ENCODE data around the gene GMEB2. TPM values are rescaled to one million over a fixed set of nuclear protein-coding genes. Genes with fewer than 3 reads are reported as not detected.

Gene GMEB2
- polyA plus RNA-seq, 4 donors = 8.4 to 10.4 (median 9.6) TPM

DNA sequence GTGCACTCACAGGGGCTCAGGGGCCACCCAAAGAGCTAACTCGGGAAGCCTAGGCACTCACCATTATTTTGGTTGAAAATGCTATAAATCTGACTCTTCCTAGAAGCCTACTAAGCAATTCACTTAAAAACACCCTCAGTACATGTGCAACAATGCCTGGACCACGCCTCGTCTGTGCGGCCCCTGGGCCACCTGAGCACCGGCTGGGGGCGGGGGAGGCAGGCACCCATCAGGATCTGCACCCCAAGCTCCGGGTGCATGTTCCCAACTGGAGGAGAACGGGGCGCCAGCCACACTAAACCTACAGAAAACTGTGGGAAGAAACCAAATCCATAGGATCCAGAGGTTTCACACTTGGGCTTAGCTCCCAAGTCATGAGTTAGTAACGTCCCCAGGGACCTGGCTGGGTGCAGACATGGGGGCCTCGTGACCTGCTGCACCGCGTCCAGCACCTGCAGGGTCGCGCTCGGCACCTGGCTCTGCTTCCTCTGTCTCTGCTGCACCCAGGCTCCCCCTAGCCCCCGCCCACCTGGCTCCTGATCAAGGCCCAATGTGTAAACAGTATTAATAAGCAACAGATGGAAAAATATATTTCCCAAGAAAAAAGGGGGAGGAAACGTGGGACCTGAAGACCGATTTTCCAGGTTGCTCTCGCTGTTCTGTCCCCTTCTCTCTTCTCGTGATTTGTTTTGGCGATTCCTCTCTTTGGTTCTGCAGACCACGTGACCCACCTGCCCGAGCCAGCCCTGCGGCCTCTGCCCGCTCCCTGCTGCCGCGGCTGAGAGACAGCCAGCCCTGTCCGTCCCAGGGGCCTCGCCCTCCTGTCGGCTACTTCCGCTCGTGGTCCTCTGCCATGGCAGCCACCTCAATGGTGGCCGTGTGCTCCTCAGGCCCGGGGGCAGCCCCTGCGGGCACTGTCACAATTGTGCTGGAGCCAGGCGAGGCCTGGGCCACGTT, 37.4 kb downstream of the GMEB2 start:
- no peaks in the 10 kb centered on the region for H3K9me3 ChIP-seq (ENCODE audit: control insufficient read depth in 2 of 2, insufficient read depth in 1 of 2, low read depth in 1 of 2, low read length in 1 of 2)
- H3K4me3 ChIP-seq (ENCODE audit: low read depth in 1 of 3, low read length in 3 of 3) = no peak overlapping the region
- no peak overlapping the region for H3K27ac ChIP-seq (ENCODE audit: low read depth in 1 of 3, low read length in 2 of 3)
- 90 to 91% (median 90%) methylated on average over 37 to 38 of the region's 38 CpGs for WGBS, 3 donors
- FAIRE-seq = no peak
- H3K36me3 ChIP-seq (ENCODE audit: control insufficient read depth in 3 of 3, insufficient read depth in 2 of 3, low read depth in 1 of 3, low read length in 3 of 3) = peaks cover 5 to 73% (median 6%) of the 10 kb centered on the region in 3 donors
- H3K27me3 ChIP-seq (ENCODE audit: control insufficient read depth in 3 of 3, insufficient read depth in 3 of 3, low read length in 3 of 3) = no peaks in the 10 kb centered on the region
- H3K4me1 ChIP-seq (ENCODE audit: control insufficient read depth in 3 of 3, insufficient read depth in 2 of 3, low read depth in 1 of 3, low read length in 2 of 3) = no peaks in the 10 kb centered on the region
- DNase-seq = no peak

DNA sequence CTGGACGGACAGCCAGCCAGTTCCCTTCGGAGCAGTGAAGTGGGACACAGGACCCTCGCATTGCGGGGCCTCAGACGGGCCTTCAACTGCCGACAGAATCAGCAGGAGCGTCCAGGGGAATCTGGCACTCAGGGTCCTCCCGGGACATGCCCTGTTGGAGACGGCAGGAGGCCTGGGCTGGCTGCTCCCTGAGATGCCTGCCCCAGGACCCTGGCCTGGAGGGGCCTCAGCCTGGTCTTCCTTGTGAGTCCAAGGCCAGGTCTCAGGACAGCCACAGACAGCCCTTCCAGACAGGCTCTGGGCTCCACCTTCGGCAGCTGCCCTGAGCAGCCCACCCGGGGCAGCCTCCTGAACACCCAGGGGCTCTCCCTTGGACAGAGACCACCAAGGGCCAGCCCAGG, 38.3 kb downstream of the GMEB2 start:
- Histone ChIP-seq H3K27ac (ENCODE audit: low read depth in 1 of 3, low read length in 2 of 3) (no peak overlapping the region), H3K36me3 (ENCODE audit: control insufficient read depth in 3 of 3, insufficient read depth in 2 of 3, low read depth in 1 of 3, low read length in 3 of 3) (peaks cover 5 to 64% (median 6%) of the 10 kb centered on the region in 3 donors), H3K27me3 (ENCODE audit: control insufficient read depth in 3 of 3, insufficient read depth in 3 of 3, low read length in 3 of 3) (no peaks in the 10 kb centered on the region), H3K9me3 (ENCODE audit: control insufficient read depth in 2 of 2, insufficient read depth in 1 of 2, low read depth in 1 of 2, low read length in 1 of 2) (no peaks in the 10 kb centered on the region), H3K4me1 (ENCODE audit: control insufficient read depth in 3 of 3, insufficient read depth in 2 of 3, low read depth in 1 of 3, low read length in 2 of 3) (no peaks in the 10 kb centered on the region), H3K4me3 (ENCODE audit: low read depth in 1 of 3, low read length in 3 of 3) (no peak overlapping the region)
- no peak for FAIRE-seq
- no peak for DNase-seq
- WGBS, 3 donors = 90 to 96% (median 93%) methylated on average over 11 of the region's 11 CpGs

DNA sequence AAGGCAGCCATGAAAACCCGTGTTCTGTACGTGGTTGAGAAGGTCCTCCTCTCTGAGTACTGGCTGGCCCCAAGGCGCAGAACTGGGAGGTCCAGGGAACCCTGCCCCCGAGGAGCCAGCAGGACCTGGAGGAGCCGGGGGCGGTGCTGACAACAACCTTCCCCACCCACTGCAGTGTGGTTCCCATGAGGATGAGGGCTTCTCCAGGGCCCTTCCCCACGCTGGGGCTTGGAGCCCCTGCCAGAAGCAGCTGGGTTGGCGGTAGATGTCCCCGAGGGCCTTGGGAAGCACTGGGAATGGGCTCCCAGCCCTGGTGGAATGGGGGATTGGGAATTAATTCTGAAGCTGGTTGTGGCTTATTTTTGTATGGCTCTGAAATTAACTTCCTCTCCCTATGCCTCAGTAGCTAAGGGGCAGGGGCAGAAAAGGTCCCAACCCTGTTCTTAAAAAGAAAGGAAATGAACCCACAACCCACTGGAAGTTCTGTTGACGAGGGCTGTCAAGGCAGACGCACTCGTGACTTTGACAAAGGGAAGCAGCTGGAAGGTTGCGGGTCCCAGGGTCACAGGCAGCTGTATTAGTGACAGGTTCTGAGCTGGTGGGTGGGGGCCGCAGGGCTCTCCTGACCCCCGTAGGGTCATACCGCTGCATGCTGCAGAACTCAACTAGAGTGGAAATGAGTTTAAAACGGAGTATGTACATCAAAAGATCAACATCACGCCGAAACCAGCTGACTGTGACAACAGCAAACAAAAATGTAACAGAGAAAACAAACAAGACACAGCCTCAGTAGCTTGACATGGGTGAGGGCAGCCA, 38.9 kb downstream of the GMEB2 start:
- WGBS, 3 donors = 70 to 78% (median 73%) methylated on average over 19 of the region's 19 CpGs
- FAIRE-seq = no peak
- no peaks in the 10 kb centered on the region for H3K4me1 ChIP-seq (ENCODE audit: control insufficient read depth in 3 of 3, insufficient read depth in 2 of 3, low read depth in 1 of 3, low read length in 2 of 3)

DNA sequence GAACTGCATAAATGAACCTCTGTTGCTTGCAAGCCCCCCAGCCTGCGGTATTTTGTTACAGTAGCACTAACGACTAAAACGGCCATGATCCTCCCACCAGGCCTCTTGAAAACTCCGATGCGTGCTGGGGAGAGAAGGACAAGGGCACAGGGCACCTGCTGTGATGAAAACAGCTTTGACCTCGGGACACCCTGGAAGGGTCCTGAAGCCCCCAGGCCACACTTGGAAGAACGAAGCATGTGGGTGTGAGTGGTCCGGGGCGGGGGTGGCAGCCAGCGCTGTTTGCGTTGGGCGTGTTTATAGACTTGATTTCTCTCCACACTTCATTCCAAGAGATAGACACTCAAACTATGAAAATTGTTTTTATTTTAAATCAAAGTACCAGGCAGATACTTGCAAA, 39.6 kb downstream of the GMEB2 start:
- Histone ChIP-seq H3K27ac (ENCODE audit: low read depth in 1 of 3, low read length in 2 of 3) (no peak overlapping the region), H3K9me3 (ENCODE audit: control insufficient read depth in 2 of 2, insufficient read depth in 1 of 2, low read depth in 1 of 2, low read length in 1 of 2) (no peaks in the 10 kb centered on the region), H3K4me3 (ENCODE audit: low read depth in 1 of 3, low read length in 3 of 3) (no peak overlapping the region), H3K36me3 (ENCODE audit: control insufficient read depth in 3 of 3, insufficient read depth in 2 of 3, low read depth in 1 of 3, low read length in 3 of 3) (peaks cover 3 to 52% (median 5%) of the 10 kb centered on the region in 3 donors), H3K4me1 (ENCODE audit: control insufficient read depth in 3 of 3, insufficient read depth in 2 of 3, low read depth in 1 of 3, low read length in 2 of 3) (no peaks in the 10 kb centered on the region), H3K27me3 (ENCODE audit: control insufficient read depth in 3 of 3, insufficient read depth in 3 of 3, low read length in 3 of 3) (no peaks in the 10 kb centered on the region)
- DNase-seq (no peak), FAIRE-seq (no peak)
- 91 to 97% (median 93%) methylated on average over 12 of the region's 12 CpGs for WGBS, 3 donors

More for the DNA sequence above, 38.9 kb downstream of the GMEB2 start:
- no peak for DNase-seq
- Histone ChIP-seq H3K9me3 (ENCODE audit: control insufficient read depth in 2 of 2, insufficient read depth in 1 of 2, low read depth in 1 of 2, low read length in 1 of 2) (no peaks in the 10 kb centered on the region), H3K4me3 (ENCODE audit: low read depth in 1 of 3, low read length in 3 of 3) (no peak overlapping the region), H3K27me3 (ENCODE audit: control insufficient read depth in 3 of 3, insufficient read depth in 3 of 3, low read length in 3 of 3) (no peaks in the 10 kb centered on the region), H3K27ac (ENCODE audit: low read depth in 1 of 3, low read length in 2 of 3) (no peak overlapping the region), H3K36me3 (ENCODE audit: control insufficient read depth in 3 of 3, insufficient read depth in 2 of 3, low read depth in 1 of 3, low read length in 3 of 3) (peaks cover 5 to 59% (median 6%) of the 10 kb centered on the region in 3 donors)

DNA sequence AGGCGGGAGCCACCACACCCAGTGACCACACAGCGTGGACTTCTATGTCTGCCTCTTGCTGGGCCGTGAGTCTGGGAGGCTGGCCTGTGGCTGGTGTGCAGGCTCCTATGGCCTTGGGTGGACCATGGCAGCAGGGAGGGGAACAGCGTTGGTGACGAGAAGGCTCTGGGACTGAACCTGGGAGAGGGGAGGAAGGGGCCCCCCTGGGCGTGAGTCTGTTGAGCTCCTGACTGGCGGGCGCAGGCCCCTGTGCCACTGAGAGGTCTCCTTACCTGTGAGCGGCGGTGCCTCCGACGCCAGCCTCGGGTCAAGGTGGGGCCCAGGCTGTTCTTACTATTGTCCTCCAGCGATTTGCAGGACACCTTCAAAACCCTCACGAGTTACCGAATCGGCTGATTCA, 40.1 kb downstream of the GMEB2 start:
- no peaks in the 10 kb centered on the region for H3K27me3 ChIP-seq (ENCODE audit: control insufficient read depth in 3 of 3, insufficient read depth in 3 of 3, low read length in 3 of 3)
- H3K27ac ChIP-seq (ENCODE audit: low read depth in 1 of 3, low read length in 2 of 3) = no peak overlapping the region
- no peaks in the 10 kb centered on the region for H3K9me3 ChIP-seq (ENCODE audit: control insufficient read depth in 2 of 2, insufficient read depth in 1 of 2, low read depth in 1 of 2, low read length in 1 of 2)
- H3K4me1 ChIP-seq (ENCODE audit: control insufficient read depth in 3 of 3, insufficient read depth in 2 of 3, low read depth in 1 of 3, low read length in 2 of 3) = no peaks in the 10 kb centered on the region
- no peak for FAIRE-seq
- no peak for DNase-seq
- H3K4me3 ChIP-seq (ENCODE audit: low read depth in 1 of 3, low read length in 3 of 3) = no peak overlapping the region
- WGBS, 3 donors = 85 to 94% (median 88%) methylated on average over 11 to 17 of the region's 17 CpGs
- H3K36me3 ChIP-seq (ENCODE audit: control insufficient read depth in 3 of 3, insufficient read depth in 2 of 3, low read depth in 1 of 3, low read length in 3 of 3) = peaks cover 3 to 48% (median 5%) of the 10 kb centered on the region in 3 donors

DNA sequence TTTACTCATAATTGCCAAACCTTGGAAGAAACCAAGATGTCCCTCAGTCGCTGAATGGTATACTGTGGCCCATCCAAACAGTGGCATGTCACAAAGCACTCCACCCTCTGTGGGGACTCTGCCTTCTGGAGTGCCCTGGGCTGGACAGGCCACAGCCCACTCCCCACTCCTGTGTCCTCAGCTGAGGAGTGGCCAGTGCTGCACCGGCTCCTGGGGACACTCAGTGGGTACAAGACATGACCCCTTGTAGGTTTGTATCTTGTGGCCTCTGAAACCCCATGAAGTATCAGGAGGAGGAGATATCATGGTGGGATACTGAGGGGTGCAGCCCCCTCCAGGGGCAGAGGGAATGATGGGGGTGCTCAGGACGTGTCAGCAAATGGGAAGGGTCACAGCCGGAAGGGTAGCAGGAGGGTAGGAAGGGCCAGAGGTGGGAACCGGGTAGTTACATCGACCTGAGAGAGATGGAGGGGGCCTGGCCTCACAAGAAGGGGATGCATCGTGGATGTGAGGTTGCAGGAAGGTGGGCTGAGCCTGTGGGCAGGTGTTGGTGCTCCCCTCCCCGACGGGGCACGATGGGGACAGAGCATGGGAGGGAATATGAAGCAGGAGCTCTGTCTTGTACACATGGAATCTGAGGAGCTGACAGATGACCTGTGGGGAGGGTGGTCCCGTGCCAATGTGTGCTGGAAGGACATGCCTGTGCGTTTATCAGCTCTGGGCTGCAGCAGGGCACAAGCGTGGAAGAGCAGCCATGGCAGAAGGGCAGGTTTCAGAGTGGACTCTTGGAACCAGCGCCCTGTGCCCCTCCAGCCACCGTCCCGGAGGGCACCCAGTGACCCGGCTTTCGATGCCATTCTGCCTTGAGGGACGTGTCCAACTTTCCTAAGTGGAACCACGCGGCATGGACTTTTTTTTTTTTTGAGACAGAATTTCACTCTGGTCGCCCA, 41.0 kb downstream of the GMEB2 start:
- Histone ChIP-seq H3K9me3 (ENCODE audit: control insufficient read depth in 2 of 2, insufficient read depth in 1 of 2, low read depth in 1 of 2, low read length in 1 of 2) (no peaks in the 10 kb centered on the region), H3K36me3 (ENCODE audit: control insufficient read depth in 3 of 3, insufficient read depth in 2 of 3, low read depth in 1 of 3, low read length in 3 of 3) (peaks cover 3 to 41% (median 5%) of the 10 kb centered on the region in 3 donors), H3K27me3 (ENCODE audit: control insufficient read depth in 3 of 3, insufficient read depth in 3 of 3, low read length in 3 of 3) (peaks cover 0 to 3% (median 0%) of the 10 kb centered on the region in 3 donors), H3K27ac (ENCODE audit: low read depth in 1 of 3, low read length in 2 of 3) (no peak overlapping the region), H3K4me1 (ENCODE audit: control insufficient read depth in 3 of 3, insufficient read depth in 2 of 3, low read depth in 1 of 3, low read length in 2 of 3) (no peaks in the 10 kb centered on the region), H3K4me3 (ENCODE audit: low read depth in 1 of 3, low read length in 3 of 3) (no peak overlapping the region)
- WGBS, 3 donors = 73 to 83% (median 77%) methylated on average over 22 of the region's 22 CpGs
- DNase-seq (no peak), FAIRE-seq (no peak)

DNA sequence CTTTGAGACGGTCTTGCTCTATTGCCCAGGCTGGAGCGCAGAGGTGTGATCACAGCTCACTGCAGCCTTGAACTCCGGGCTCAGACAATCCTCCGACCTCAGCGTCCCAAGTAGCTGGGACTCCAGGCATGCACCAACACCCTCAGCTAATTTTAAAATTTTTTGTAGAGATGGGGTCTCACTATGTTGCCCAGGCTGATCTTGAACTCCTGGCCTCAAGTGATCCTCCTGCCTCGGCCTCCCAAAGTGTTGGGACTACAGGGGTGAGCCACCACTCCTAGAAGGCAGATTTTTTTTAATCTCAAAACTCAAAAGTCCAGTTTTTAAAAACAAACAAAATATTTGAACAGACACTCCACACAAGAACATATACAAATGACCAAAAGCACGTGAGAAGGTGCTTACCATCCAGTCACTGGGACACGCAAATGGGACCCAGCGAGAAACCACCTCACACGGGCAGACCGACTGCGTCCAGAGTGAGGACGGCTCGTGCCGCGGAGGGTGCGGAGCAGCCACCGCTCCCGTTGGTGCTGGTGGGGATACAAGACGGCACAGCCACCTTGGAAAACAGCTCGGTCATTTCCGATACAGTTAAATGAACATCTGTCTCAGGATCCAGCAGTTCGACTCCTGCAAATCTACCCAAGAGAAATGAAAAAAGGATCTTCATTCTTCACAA, 44.4 kb downstream of the GMEB2 start:
- 84 to 86% (median 85%) methylated on average over 23 of the region's 23 CpGs for WGBS, 3 donors
- Histone ChIP-seq H3K4me3 (ENCODE audit: low read depth in 1 of 3, low read length in 3 of 3) (no peak overlapping the region), H3K27ac (ENCODE audit: low read depth in 1 of 3, low read length in 2 of 3) (no peak overlapping the region), H3K27me3 (ENCODE audit: control insufficient read depth in 3 of 3, insufficient read depth in 3 of 3, low read length in 3 of 3) (peaks cover 0 to 16% (median 0%) of the 10 kb centered on the region in 3 donors), H3K9me3 (ENCODE audit: control insufficient read depth in 2 of 2, insufficient read depth in 1 of 2, low read depth in 1 of 2, low read length in 1 of 2) (no peaks in the 10 kb centered on the region), H3K4me1 (ENCODE audit: control insufficient read depth in 3 of 3, insufficient read depth in 2 of 3, low read depth in 1 of 3, low read length in 2 of 3) (no peaks in the 10 kb centered on the region), H3K36me3 (ENCODE audit: control insufficient read depth in 3 of 3, insufficient read depth in 2 of 3, low read depth in 1 of 3, low read length in 3 of 3) (peaks cover 0 to 8% (median 0%) of the 10 kb centered on the region in 3 donors)
- FAIRE-seq (no peak), DNase-seq (no peak)

Data from small intestine (tissue), 7 donors.